ENCODE results near the gene TMEM94. TPM values are rescaled to one million over a fixed set of nuclear protein-coding genes. Genes with fewer than 3 reads are reported as not detected.
A peak's percentile ranks its signal among the peaks of the same experiment; 100 is the strongest.
"Not testable (repeated sequence)": the region's sequence is repeated elsewhere in the genome, so short reads cannot be mapped to it uniquely, and the experiment has no call there.

Gene TMEM94
- total RNA-seq, 6 experiments from 2014 or later, result 24.2 to 47.1 (median 29.6) TPM

DNA sequence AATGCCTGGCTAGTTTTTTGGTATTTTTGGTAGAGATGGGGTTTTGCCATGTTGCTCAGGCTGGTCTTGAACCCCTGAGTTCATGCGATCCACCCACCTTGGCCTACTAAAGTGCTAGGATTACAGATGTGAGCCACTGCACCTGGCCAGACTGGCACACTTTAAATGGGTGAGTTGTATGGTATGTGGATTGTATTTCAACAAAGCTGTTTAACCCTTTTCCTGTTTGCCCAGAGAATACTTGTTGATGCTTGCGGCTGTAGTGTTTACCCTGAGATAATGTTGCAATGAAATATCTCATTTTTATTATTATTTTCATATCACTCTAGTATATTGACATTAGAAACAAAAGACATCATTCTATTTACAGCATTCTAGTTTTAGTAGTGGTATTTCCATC is 17.1 kb upstream of the TMEM94 start:
- H3K9me3 ChIP-seq, result no peaks in the 10 kb centered on the region
- DNase-seq (no peak), ATAC-seq (no peak)
- no peaks in the 10 kb centered on the region for H3K36me3 ChIP-seq
- no peak overlapping the region for H3K4me3 ChIP-seq
- intact Hi-C loops (cut with DNase I), result loop anchor here in 1 of 2 donors (10.0 kb wide), 1 partner anchor 66 kb away; no protein-coding TSS in a partner anchor
- no peak for TF ChIP-seq POLR2A (IDR thresholded peaks at IDR 0.05)
- TF ChIP-seq, protein P1, sequence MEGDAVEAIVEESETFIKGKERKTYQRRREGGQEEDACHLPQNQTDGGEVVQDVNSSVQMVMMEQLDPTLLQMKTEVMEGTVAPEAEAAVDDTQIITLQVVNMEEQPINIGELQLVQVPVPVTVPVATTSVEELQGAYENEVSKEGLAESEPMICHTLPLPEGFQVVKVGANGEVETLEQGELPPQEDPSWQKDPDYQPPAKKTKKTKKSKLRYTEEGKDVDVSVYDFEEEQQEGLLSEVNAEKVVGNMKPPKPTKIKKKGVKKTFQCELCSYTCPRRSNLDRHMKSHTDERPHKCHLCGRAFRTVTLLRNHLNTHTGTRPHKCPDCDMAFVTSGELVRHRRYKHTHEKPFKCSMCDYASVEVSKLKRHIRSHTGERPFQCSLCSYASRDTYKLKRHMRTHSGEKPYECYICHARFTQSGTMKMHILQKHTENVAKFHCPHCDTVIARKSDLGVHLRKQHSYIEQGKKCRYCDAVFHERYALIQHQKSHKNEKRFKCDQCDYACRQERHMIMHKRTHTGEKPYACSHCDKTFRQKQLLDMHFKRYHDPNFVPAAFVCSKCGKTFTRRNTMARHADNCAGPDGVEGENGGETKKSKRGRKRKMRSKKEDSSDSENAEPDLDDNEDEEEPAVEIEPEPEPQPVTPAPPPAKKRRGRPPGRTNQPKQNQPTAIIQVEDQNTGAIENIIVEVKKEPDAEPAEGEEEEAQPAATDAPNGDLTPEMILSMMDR (IDR thresholded peaks at IDR 0.05), result no peak
- H3K27ac ChIP-seq, result no peak overlapping the region
- H3K4me1 ChIP-seq, result no peaks in the 10 kb centered on the region
- 100% methylated on average over 1 of the region's 2 CpGs for WGBS (ENCODE audit: insufficient coverage, low coverage, low lambda C conversion rate, missing lambda C conversion rate)
- no peaks in the 10 kb centered on the region for H3K27me3 ChIP-seq

DNA sequence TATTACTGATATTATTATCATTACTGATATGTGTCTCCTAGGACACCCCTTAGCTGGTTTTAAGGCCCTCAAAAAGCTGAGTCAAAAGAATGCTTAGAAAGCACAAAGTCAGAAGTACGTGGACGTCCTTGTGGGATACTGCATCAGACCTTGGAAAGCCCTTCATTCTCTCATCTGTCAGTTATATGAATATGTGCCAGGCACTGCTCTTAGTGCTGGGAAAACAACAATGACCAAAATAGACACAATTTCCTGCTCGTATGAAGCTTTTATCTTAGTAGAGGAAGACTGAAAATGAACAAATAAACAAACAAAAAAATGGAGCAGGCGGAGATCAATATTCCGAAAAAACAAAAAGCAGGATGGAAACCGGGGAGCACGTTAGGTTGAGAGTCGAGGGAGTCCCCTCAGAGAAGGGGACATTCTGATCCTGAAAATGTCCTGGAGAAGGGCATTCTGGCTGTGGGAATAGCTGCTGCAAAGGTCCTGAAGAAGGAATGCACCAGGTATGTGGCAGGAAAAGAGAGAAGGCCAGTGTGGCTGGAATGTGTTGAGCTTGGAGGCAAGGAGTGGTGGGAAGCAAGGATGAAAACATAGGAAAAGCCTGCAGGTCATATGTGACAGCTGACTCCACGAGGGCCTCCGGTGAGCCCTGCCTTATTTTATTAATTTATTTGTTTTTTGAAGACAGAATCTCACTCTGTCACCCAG is 15.5 kb upstream of the TMEM94 start:
- DNase-seq (no peak), ATAC-seq (peak; percentile 61 to 69 (median 65))
- intact Hi-C loops (cut with DNase I), result no loop called here
- Histone ChIP-seq H3K9me3 (no peaks in the 10 kb centered on the region), H3K27ac (peak overlapping the region in 2 of 3 donors; percentile 20 to 43), H3K27me3 (no peaks in the 10 kb centered on the region), H3K36me3 (no peaks in the 10 kb centered on the region), H3K4me3 (no peak overlapping the region), H3K4me1 (no peaks in the 10 kb centered on the region)
- TF ChIP-seq, protein P1 (IDR thresholded peaks at IDR 0.05), result no peak
- no peak for TF ChIP-seq POLR2A (IDR thresholded peaks at IDR 0.05)
- WGBS (ENCODE audit: insufficient coverage, low coverage, low lambda C conversion rate, missing lambda C conversion rate), result 64% methylated on average over 8 of the region's 10 CpGs

DNA sequence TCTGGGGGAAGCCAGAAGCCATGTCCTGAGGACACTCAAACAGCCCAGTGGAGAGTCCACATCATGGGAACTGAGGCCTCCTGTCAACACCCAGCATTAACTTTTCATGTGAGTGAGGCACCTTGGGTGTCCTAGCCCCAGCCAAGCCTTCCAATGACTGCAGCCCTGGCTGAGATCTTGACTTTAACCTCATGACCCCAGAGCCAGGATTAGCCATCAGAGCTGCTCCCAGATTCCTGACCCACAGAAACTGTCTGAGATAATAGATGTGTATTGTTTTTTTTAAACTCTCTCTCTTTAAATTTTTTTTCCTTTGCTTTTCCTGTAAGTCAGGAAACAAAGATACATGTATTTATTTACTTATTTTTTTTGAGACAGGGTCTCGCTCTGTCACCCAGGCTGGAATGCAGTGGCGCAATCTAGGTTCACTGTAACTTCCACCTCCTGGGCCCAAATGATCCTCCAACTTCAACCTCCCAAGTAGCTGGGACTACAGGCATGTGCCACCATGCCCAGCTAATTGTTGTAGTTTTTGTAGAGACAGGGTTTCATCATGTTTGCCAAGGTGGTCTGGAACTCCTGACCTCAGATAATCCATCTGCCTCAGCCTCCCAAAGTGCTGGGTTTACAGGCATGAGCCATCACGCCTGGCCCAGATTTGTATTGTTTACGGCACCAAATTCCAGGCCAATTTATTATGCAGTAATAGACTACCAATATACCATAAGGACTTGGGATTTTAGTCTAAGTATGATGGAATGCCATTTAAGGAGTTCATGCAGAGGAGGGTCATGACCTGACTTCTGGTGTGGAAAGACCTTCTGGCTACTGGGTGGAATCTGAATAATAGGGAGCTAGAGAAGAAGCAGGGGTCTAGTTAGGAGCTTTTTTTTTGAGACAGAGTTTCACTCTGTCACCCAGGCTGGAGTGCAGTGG is 14.0 kb upstream of the TMEM94 start:
- intact Hi-C loops (cut with DNase I), result no loop called here
- DNase-seq, result no peak
- Histone ChIP-seq H3K27me3 (no peaks in the 10 kb centered on the region), H3K27ac (peak overlapping the region; percentile 18 to 40 (median 31)), H3K4me3 (no peak overlapping the region), H3K4me1 (no peaks in the 10 kb centered on the region), H3K36me3 (no peaks in the 10 kb centered on the region), H3K9me3 (no peaks in the 10 kb centered on the region)
- 63% methylated on average over 4 of the region's 4 CpGs for WGBS (ENCODE audit: insufficient coverage, low coverage, low lambda C conversion rate, missing lambda C conversion rate)
- TF ChIP-seq POLR2A (IDR thresholded peaks at IDR 0.05), result no peak
- TF ChIP-seq, protein P1 (IDR thresholded peaks at IDR 0.05), result no peak
- peak; percentile 23 to 53 (median 34) for ATAC-seq

DNA sequence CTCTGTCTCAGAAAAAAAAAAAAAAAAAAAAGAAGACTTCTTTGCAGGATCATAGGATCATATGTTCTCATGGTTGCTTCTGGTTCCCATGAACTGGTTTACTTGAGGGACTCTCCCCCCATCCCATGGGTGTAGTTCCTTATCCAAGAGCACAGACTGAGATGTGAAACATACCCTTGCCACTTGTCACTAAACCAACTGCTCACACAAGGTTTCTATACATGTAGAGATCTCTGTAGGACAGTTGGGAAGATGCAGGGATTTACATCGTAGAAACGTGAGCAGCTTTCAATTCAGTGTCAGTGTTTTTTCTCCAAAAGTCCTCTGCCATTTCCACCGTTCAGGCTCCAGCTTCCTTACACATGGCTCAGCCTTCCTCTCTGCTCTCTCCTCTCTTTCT is 11.1 kb upstream of the TMEM94 start:
- DNase-seq, result no peak
- no peak for ATAC-seq
- Histone ChIP-seq H3K4me3 (no peak overlapping the region), H3K4me1 (no peaks in the 10 kb centered on the region), H3K9me3 (no peaks in the 10 kb centered on the region), H3K36me3 (no peaks in the 10 kb centered on the region), H3K27me3 (no peaks in the 10 kb centered on the region), H3K27ac (no peak overlapping the region)
- WGBS (ENCODE audit: insufficient coverage, low coverage, low lambda C conversion rate, missing lambda C conversion rate), result 66% methylated on average over 3 of the region's 3 CpGs
- TF ChIP-seq POLR2A (IDR thresholded peaks at IDR 0.05), result no peak
- TF ChIP-seq, protein P1 (IDR thresholded peaks at IDR 0.05), result no peak
- intact Hi-C loops (cut with DNase I), result no loop called here

DNA sequence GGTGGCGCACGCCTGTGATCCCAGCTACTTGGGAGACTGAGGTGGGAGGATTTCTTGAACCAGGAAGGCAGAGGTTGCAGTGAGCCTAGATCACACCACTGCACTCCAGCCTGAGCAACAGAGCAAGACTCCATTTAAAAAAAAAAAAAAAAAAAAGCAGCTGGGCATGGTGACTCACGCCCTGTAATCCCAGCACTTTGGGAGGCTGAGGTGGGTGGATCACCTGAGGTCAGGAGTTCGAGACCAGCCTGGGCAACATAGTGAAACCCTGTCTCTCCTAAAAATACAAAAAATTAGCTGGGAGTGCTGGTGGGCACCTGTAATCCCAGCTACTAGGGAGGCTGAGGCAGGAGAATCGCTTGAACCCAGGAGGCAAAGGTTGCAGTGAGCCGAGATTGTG is 10.5 kb upstream of the TMEM94 start:
- H3K27me3 ChIP-seq; H3K4me3 ChIP-seq; ATAC-seq; H3K27ac ChIP-seq; intact Hi-C loops (cut with DNase I); H3K4me1 ChIP-seq; H3K36me3 ChIP-seq; DNase-seq; H3K9me3 ChIP-seq: not testable (repeated sequence)
- WGBS (ENCODE audit: insufficient coverage, low coverage, low lambda C conversion rate, missing lambda C conversion rate), result 95% methylated on average over 3 of the region's 6 CpGs
